NCI-H748 (cell line): ENCODE data around the gene RBM47.
A peak's percentile ranks its signal among the peaks of the same experiment; 100 is the strongest.

Experiments used
- DNase-seq: peaks from one replicate; lab custom pipeline; 2025; ENCODE audit not compliant: unreplicated experiment; lab: John Stamatoyannopoulos, UW

Gene RBM47

DNA sequence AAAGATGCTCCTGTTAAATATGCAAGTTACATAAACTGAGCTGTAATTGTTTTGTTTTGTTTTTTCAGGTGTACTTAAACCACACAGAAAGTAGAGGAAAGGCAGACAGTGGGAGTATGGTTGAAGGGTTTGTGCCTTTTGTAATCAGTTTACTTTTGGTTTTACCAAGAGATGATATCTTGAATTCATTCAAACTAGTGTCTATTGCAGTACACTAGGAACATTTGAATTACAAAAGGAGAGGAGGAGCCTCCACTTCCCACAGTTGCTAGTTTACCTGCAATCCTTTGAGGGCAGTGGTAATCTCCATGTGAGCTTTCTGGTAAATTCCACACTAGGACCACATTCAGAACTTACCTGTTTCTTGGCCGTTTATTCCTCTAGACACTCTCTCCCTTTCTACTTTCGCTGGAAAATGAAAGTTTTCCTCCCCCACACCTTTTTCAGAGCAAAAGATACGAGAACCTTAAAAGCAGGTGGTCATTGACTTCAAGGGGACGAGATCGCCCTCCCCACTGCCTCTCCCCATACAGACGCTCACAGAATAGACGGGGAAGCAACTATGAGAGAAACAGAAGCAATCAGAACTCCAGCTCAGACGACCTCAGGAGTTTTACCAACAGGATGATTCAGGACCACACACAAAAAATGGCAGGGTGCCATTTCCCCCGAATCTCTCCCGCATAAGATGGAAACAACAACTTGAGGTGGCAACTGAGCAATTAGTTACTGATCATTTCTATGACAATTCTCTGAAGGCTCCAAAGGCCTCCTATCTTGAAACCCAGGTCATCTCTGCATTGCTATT is 3.3 kb downstream of the RBM47 start:
- DNase-seq = no peak

DNA sequence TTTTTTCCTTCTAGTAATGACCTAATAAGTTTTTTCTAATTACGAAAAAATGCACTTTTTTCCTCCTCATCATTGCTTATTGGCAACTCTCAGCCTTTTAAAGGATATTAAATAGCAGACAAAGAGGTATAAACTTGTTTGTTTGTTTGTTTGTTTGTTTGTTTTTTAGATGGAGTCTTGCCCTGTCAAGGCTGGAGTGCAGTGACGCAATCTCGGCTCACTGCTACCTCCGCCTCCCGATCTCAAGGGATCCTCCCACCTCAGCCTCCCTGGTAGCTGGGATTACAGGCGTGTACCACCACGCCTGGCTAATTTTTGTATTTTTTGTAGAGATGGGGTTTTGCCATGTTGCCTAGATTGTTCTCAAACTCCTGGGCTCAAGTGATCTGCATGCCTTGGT is 6.0 kb downstream of the RBM47 start:
- no peak for DNase-seq

DNA sequence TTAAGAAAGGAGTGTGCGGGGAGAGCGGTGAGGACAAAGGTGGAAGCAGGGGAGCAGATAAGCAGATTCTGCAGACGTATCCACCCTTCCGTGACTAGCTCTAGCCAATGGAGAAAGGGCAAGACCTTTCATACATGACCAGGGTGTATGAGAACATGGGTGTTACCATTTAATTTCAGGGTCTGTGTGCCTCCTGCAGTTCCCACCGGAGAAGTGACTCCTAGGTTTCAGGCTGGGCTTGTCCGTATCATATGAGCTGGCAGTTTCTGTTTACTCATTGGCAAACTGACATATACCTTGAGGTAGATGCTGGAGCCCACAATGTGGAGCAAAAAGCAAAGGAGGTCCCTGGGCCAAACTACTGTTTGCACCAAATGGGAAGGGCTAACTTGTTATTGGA is 6.8 kb downstream of the RBM47 start:
- DNase-seq = no peak

DNA sequence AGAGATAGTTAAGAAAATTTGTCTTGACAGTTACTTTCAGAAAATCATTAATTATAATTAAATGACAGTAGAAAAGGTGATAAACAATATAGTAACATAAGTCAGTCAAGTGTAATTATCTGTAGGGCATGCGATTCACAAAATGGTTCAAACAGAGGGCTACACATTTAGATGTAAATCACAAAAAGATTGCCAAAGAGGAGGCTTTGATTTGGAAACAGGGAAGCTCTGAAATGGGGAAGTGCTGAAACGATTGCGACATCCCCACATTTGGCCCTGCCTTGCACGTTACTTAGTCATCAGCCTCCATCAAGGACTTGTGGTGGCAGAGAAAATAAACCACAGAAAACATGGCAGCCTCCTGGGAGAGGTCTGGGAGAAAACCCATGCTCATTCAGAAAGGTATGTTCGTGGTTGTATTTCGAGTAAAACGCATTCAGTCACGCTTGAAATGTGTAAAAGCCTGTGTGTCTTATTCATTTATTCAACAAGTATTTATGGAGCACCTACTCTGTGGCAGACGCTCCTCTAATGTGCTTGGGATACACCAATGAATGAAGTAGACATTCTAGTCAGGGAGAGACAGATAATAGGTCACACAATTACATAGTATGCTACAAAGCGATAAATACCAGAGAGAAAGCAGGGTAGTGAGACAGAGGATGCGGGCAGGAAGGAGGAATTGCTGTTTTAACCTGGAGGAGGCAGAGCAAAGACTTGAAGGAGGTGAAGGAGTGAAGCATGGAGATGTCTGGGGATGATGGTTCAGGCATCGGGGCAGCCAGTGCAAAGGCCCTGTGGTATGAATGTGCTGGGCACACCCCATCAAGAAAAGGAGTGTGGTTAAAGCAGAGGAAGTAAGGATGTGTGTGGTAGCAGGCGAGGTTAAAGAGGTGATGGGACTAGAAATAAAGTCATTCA is 7.8 kb downstream of the RBM47 start:
- DNase-seq = no peak

DNA sequence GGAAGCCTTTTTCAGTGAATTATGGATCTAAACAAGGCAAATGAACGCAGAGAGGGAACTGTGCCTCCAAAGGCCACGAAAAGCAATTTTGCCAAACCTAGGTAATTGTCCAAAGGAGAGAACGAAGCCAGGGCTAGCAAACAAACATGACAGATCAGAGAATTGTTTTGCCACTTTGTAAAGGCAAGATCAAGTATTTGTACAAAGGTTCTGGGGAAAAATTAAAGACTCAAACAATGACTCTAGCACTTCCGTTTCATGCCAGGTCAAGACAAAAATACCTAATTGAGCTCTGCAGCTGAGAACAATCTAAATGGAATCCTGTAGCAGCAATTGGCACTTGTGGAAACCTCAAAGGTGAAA is 8.5 kb downstream of the RBM47 start:
- DNase-seq = peak; percentile 4

DNA sequence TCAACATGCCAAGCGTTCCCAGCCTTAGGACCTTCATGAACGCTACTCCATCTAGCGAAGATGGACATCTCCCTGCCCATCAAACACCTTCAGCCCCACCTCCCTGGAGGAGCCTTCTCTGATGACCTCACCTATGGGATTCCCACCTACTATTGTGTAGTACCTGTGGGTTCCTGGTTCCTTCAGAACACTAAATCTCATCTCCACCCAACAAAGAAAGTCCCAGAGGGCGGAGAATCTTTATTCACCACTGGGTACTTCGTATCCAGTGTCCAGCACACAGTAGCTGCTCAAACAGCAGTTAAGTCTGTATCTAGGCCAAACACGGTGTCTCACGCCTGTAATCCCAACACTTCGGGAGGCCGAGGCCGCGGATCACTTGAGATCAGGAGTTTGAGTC is 10.1 kb downstream of the RBM47 start:
- no peak for DNase-seq

DNA sequence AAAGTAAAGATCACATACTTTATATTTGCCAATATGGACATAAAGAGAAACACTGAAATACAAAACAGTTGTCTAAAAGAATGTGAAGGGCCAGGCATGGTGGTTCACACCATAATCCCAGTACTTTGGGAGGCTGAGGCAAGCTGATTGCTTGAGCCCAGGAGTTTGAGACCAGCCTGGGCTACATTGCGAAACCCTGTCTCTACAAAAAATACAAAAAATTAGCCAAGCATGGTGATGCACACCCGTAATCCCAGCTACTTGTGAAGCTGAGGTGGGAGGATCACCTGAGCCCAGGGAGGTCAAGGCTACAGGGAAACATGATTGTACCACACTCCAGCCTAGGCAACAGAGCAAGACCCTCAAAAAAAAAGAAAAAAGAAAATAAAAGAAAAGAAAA is 11.8 kb downstream of the RBM47 start:
- DNase-seq = no peak

DNA sequence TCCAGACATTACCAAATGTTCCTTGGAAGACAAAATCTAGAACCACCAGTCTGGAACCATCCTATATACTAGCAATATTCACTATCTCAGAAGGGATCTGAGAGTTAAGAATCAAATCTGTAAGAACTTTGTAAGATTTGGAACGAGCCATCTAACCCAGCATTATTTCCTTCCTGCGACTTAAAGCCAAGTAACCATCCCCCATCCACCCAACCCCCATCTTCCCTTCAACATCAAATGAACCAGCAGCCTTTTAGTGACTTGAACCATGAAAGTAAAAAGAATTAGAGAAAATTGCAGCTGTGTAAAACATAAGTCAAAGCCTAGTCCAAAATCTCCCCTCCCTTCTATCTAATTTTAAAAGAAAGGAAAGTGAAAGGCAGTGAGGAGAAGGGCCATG is 15.6 kb downstream of the RBM47 start:
- DNase-seq = no peak

DNA sequence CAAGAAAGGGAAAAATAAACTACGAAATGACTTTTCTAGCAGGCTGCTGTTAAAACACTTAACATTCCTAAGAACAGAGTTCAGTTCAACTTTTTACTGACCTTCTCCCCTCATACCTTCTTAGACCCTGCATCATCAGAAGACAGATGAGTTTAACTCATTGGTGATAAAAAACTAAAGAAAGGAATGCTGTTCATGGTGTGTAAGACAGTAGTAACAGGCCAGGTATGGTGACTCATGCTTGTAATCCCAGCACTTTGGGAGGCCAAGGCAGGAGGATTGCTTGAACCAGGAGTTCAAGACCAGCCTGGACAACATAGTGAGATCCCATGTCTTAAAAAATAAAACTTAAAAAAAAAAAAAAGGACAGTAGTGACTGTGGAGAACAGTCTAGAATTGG is 16.2 kb downstream of the RBM47 start:
- no peak for DNase-seq

DNA sequence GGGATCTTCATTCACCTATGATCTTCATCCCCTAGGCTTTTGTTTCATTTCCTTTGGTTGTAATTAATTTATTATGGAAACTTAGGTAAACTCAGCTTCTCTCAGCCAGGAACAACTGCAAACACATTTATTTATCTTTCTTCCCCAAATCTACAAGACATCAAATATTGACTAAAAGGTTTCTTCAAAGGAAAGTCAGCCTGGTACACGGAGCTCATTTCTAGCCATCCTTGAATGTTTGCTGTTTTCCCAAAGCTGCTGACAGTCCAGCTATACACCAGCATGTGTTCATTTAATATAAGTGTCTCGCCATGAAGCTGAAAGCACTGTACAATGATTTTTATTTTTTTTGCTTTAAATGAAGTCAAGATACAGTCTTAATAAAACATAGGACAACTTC is 16.8 kb downstream of the RBM47 start:
- no peak for DNase-seq

DNA sequence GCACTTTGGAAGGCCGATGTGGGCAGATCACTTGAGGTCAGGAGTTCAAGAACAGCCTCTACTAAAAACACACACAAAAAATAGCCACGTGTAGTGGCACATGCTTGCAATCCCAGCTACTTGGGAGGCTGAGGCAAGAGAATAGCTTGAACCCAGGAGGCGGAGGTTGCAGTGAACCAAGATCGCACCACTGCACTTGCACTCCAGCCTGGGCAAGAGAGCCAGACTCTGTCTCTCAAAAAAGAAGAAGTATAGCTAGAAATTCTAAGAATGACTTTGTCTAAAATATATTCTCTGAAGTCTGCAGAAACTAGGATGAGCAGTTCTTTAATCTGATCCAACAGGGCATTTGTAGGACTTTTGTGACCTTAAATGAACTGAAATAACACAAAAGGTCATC is 17.4 kb downstream of the RBM47 start:
- DNase-seq = no peak

DNA sequence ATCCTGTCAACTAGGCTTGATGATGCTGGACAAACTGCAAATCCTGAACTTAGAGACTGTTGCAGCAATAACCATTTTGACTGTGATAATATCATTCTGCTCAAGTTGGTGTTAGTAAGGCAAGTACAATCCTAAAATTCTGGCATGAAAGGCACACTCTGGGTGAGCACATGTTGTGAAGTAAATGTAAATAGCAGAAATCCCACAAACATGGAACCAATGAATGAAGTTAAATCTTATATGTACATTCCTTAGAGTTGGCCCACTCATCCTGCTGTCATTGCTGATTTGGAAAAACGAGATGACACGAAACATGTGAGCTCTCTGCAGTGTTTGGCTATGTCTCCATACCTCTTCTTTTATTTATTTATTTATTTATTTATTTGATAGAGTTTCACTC is 21.0 kb downstream of the RBM47 start:
- no peak for DNase-seq

DNA sequence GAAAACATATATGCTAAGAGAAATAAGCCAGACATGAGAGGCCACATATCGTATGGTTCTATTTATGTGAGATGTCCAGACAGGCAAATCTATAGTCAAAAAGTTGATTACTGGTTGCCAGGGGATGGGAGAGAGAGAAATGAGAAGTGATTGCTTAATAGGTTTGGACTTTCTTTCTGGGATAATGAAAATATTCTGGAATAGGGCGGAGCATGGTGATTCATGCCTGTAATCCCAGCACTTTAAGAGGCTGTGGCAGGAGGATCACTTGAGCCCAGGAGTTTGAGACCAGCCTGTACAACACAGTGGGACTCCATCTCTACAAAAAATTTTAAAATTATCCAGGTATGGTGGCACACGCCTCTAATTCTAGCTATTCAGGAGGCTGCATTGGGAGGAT is 22.4 kb downstream of the RBM47 start:
- DNase-seq = no peak

DNA sequence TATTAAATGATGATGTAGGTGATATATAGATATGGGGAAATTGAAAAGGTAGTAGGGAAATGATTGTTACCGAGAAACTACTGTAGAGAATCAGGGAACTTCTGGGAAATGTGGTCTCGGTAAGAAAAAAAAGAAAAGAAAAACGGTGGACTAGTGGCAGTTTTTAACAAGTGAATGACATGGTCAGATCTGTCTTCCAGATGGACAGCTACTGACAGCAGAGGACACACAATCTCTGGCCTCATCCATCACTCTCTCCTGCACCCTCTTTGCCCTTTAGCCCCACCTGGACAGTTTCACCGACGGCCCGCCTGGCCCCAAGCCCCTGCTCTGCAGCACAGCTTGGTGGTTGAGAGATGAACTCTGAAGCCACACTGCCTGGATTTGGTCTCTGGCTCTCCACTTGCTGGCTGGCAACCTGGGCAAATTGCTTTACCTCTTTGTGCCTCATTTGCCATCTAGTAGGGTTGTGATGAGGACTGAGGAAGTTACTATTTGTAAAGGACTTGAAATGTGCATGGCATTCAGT is 23.4 kb downstream of the RBM47 start:
- DNase-seq = no peak

DNA sequence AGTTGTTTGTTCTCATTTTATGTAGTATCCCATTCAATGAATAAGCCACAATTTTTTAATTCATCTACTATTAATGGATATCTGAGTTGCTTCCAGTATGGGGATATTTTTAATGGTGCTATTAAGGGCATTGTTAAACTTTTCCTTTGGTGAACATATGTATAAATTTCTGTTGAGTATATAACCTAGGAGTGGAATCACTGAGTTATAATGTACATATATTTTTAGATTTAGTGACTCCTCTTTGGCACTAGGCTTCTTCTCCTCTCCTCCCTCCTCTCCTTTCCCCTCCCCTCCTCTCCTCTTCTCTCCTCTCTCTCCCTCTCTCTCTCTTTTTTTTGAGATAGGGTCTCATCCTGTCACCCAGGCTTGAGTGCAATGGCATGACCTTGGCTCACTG is 26.4 kb downstream of the RBM47 start:
- no peak for DNase-seq

DNA sequence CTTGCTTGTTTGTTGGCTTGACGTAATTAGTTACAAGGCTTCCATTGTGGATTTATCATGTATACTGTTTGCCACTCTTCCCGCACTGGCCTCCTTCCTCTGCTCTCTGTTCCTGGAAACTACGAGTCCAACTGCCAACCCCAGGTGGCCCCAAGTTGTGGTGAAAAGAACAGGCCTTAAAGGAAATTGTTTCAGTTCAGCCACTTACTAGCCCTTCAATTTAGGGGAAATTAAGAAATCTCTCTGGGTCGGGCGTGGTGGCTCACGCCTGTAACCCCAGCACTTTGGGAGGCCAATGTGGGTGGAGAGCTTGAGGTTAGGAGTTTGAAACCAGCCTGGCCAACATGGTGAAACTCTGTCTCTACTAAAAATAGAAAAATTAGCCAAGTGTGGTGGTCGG is 28.0 kb downstream of the RBM47 start:
- DNase-seq = no peak

DNA sequence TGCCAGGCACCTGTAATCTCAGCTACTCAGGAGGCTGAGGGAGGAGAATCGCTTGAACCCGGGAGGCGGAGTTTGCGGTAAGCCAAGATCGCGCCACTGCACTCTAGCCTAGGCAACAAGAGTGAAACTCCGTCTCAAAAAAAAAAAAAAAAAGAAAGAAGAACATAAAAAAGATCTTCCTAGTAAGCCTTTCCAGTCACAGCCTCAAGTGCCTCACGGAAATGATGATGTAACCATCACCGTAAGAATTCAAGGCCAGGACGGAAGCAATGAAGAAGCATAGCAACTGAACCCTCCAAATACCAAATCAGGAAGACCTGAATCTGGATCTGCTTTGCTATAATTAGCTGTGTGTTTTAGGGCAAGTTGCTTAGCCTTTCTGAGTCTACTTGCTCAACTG is 28.8 kb downstream of the RBM47 start:
- DNase-seq = no peak

DNA sequence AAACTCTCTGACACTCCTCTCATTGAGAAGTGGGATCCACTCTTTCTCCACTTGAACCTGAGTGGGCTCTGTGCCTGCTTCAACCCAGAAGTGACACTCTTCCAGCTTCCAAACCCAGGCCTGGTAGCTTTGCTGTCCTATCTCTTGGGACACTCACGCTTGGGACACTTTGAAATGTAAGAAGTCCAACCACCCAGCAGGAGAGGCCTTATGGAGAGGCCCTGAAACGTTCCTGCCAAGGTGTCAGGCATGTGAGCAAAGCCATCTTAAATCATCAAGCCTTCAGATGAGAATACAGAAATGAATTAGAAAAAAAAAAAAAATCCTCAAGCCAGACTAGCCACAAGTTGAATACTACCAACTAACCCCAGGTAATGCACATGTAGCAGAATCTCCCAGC is 30.2 kb downstream of the RBM47 start:
- DNase-seq = no peak

DNA sequence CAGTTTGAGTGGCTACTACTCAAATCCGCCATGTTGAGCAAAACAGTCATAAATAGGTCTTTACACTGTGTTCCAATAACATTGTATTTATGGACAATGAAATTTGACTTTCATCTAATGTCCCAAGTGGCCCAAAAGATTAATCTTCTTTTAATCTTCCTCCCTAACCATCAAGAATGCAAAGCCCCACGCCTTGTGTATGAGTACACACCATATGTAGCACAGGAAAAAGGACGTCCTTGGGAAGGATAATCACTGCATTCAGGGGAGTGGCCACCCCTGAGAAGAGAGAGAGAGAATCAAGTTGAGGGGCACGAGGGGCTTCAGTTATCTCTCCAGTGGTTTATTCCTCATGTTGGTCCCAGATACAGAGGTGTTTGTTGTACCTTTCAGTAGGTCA is 33.1 kb downstream of the RBM47 start:
- DNase-seq = no peak

DNA sequence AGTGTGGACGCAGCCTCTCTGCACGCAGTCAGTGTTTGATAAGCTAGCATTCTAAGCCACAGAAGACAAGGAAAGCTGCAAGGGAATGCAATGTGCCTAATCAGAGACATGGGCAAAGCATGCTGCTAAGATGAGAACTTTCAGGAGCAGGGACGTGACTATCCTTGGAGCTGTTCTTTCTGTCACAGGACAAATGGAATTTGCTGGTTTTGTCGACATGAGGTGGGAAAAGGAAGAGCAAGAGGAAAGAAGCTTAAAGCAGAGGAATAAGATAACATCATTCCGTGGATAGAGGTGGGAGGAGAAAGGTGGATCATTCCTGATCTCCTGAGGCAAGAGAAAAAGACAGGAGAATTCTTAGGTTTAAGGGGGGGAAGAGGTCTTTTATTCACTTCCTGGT is 33.7 kb downstream of the RBM47 start:
- no peak for DNase-seq

DNA sequence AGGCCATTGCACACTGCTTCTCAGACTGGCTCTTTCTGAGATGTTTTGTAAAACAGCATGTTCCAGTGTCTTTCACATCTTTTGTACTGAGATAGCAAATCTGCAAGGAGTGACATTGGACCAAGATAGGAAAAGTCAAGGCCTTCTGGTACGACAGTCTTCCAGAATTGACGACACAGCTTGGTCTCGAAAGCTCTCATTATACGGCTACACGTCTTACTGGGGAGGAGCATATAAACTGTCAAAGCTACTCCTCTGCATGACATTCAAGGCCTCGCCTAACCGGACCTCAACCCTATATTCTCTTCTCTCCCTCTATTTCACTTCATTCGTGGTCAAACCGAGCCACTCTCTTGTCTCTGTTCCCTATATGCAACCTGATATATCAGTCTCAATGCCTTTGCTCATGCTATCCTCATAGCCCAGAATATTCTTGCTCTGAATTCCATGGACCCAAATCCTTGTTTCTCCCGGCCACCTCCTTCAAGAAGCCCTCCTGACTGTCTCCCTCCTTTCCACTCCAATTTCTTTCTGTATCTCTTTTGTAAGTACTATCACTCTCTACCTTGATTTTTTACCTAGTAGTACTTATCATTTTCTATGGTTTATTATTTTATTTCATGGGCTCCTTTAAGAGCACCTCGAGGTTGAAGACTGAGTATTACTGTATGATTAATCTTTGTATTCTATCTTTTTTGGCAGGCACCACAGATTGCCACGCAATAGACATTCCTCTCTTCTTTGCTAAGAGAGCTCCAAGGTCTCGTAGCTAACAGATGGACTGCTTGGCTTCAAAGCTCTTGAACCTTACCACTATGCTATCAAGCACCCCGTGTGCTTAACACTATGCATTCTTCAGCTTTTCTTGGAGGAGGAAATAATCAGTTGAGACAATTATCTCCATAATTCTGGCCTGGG is 35.1 kb downstream of the RBM47 start:
- DNase-seq = no peak
